Measurements from ENCODE around the gene IL9R. TPM values are rescaled to one million over a fixed set of nuclear protein-coding genes. Genes with fewer than 3 reads are reported as not detected.

The IL9R gene
- total and polyA plus RNA-seq, 9 of the 15 experiments (the other 6 are each of a cell fraction or from before 2014, with no cell fraction given): 0.58 to 2.7 (median 1.6) TPM

- TF ChIP-seq HNRNPLL (IDR thresholded peaks at IDR 0.05; ENCODE audit: low read depth, low read length, poor library complexity, severe bottlenecking): no peak
- no peak for TF ChIP-seq ATF1 (CRISPR knock-in tag; IDR thresholded peaks at IDR 0.05)
- TF ChIP-seq ATF1 (tag; IDR thresholded peaks at IDR 0.05): 0 out of 2 replicates have a peak, but pooled peaks have one; percentile 31
- TF ChIP-seq MTA1 (IDR thresholded peaks at IDR 0.05; ENCODE audit: borderline replicate concordance): no peak
- TF ChIP-seq ADNP (tag; IDR thresholded peaks at IDR 0.05): no peak
- TF ChIP-seq ZNF197 (CRISPR knock-in tag; IDR thresholded peaks at IDR 0.05; ENCODE audit: low read depth): no peak
- no peak for TF ChIP-seq KDM4B (IDR thresholded peaks at IDR 0.05; ENCODE audit: borderline replicate concordance in 2 of 2, low read depth in 1 of 2)
- TF ChIP-seq KLF10 (CRISPR knock-in tag; IDR thresholded peaks at IDR 0.05): no peak
- no peak for TF ChIP-seq CGGBP1 (CRISPR knock-in tag; IDR thresholded peaks at IDR 0.05)
- TF ChIP-seq CREB1 (IDR thresholded peaks at IDR 0.05): no peak
- TF ChIP-seq CREB1 (CRISPR knock-in tag; IDR thresholded peaks at IDR 0.05): no peak
- peak; percentile 85 for TF ChIP-seq TRIM28 (IDR thresholded peaks at IDR 0.05)
- no peak for TF ChIP-seq IRF1 (CRISPR knock-in tag; IDR thresholded peaks at IDR 0.05; ENCODE audit: borderline replicate concordance)
- no peak for TF ChIP-seq TFE3 (CRISPR knock-in tag; IDR thresholded peaks at IDR 0.05)
- peak; percentile 79 to 91 for TF ChIP-seq TRIM24 (IDR thresholded peaks at IDR 0.05)
- TF ChIP-seq SOX6 (IDR thresholded peaks at IDR 0.05): peak; percentile 82
- no peak for TF ChIP-seq ETV6 (IDR thresholded peaks at IDR 0.05; ENCODE audit: borderline replicate concordance in 1 of 2, low read depth in 2 of 2, low read length in 1 of 2)
- no peak for TF ChIP-seq ETV6 (CRISPR knock-in tag; IDR thresholded peaks at IDR 0.05; ENCODE audit: borderline replicate concordance)
- TF ChIP-seq POLR2A (conservative IDR thresholded peaks at IDR 0.05): no peak
- no peak for TF ChIP-seq MLX (CRISPR knock-in tag; conservative IDR thresholded peaks at IDR 0.05)
- no peak for TF ChIP-seq ZNF518B (CRISPR knock-in tag; IDR thresholded peaks at IDR 0.05)
- no peak for TF ChIP-seq E4F1 (CRISPR knock-in tag; IDR thresholded peaks at IDR 0.05; ENCODE audit: borderline replicate concordance)
Measured at GRCh38 chrX:155968326-155968661, 29.2 kb upstream of the IL9R start (continued).
